Kidney (tissue), 14 donors: ENCODE results near the gene PSMB11. TPM values are rescaled to one million over a fixed set of nuclear protein-coding genes. Genes with fewer than 3 reads are reported as not detected.

Experiments used
- DNase-seq, 5 donors: peaks; one replicate each; pipeline ENCODE4 v3.0.0-alpha.2; 2013 to 2020
- FAIRE-seq: peaks from 2 replicates; lab custom pipeline; 2012; peaks lifted over from hg19 to GRCh38; lab: Jason Lieb, UNC
- H3K27ac ChIP-seq, 2 donors: one replicate each; pipeline ENCODE4 v1.7.0; 2013; ENCODE audit warnings: low read depth in 2 of 2, low read length in 2 of 2, inconsistent platforms in 1 of 2
- H3K27me3 ChIP-seq: one replicate; pipeline ENCODE4 v1.7.1; 2013; ENCODE audit warnings: low read length, inconsistent platforms; ENCODE audit not compliant: control insufficient read depth, insufficient read depth
- H3K36me3 ChIP-seq, 3 donors: one replicate each; pipeline versions ENCODE4 v1.7.0 to v1.7.1; 2013; ENCODE audit warnings: low read length in 3 of 3, control low read depth in 1 of 3, inconsistent platforms in 1 of 3; ENCODE audit not compliant: insufficient read depth in 3 of 3, control insufficient read depth in 2 of 3
- H3K4me1 ChIP-seq, 3 donors: one replicate each; pipeline versions ENCODE4 v1.7.0 to v1.7.1; 2013; ENCODE audit warnings: low read length in 3 of 3, inconsistent platforms in 1 of 3, low read depth in 1 of 3; ENCODE audit not compliant: control insufficient read depth in 2 of 3, insufficient read depth in 2 of 3
- H3K4me3 ChIP-seq, 3 donors: one replicate each; pipeline versions ENCODE4 v1.7.0 to v1.8.1; 2013; ENCODE audit warnings: low read length in 3 of 3, control low read depth in 1 of 3, inconsistent platforms in 1 of 3
- H3K9ac ChIP-seq, 3 donors: one replicate each; pipeline versions ENCODE4 v1.7.0 to v1.7.1; 2013; ENCODE audit warnings: low read length in 3 of 3, control low read depth in 1 of 3, inconsistent platforms in 1 of 3
- H3K9me3 ChIP-seq, 3 donors: one replicate each; pipeline versions ENCODE4 v1.7.0 to v1.7.1; 2013; ENCODE audit warnings: low read length in 3 of 3, control low read depth in 1 of 3, inconsistent platforms in 1 of 3; ENCODE audit not compliant: control insufficient read depth in 2 of 3, insufficient read depth in 1 of 3
- CTCF ChIP-seq: IDR thresholded peaks from 3 replicates; pipeline ENCODE4 v1.5.1; 2012; ENCODE audit warnings: mild to moderate bottlenecking, moderate library complexity, borderline replicate concordance; ENCODE audit not compliant: insufficient read depth; ENCODE audit errors: extremely low read depth
- intact Hi-C: fragments of 100-400 bp; cut with DNase I; formaldehyde crosslinking; loops from one replicate; pipeline ENCODE4 v1.11.1; 2022
- polyA plus RNA-seq: library from polyadenylated mRNA; stranded (reverse); fragments of 350-450 nt; fragmentation: Illumina TruSeq; extraction: RNeasy Lipid Tissue Mini Kit (QIAGEN cat#74804); gene quantifications from one replicate; pipeline ENCODE4 v1.2.3, GENCODE V29; 2014; ENCODE audit warnings: low read depth, low replicate concordance; ENCODE audit not compliant: insufficient read depth
- total RNA-seq: library from RNA; stranded (reverse); fragmentation: NEBNext Ultra II Directional; extraction: Animal tissue kit (Norgen Biotek cat#: 25700); gene quantifications from one replicate; pipeline ENCODE4 v1.2.1, GENCODE V29; 2021
- donor health status: control.
- donor health status: control.
- donor health status: control.
- donor health status: control.
- donor health status: control.
- donor health status: DM: yes; HTN: yes; CAD: no.
- donor health status: Normal renal cell carcinoma (clear cell type).

The PSMB11 gene
- total and polyA plus RNA-seq, 2 donors from 2014 or later, result not detected

DNA sequence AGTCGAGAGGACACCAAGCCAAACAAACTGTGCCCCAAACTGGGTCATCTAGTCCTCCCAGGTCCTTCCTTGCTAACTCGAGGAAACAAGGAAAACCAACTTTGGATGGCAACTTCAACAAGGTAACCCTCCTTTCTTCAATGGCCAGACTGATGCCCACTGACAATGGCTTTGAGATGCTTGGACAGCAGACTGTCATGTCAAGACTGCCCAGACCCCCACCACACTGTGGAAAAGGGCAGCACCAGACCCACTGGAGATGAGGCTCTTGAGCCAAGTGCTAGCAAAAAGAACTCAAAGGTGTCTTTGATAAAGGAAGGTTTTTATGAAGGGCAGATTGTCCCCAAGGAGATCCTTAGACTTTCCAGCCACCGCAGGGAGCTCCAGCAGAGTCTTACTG, 24.4 kb downstream of the PSMB11 start:
- H3K27me3 ChIP-seq, result no peaks in the 10 kb centered on the region
- H3K27ac ChIP-seq, result no peak overlapping the region
- no peaks in the 10 kb centered on the region for H3K9me3 ChIP-seq
- FAIRE-seq (no peak), DNase-seq (no peak)
- H3K4me3 ChIP-seq, result no peak overlapping the region
- intact Hi-C loops, result no loop called here
- no peak overlapping the region for H3K9ac ChIP-seq
- peaks cover 32 to 57% (median 45%) of the 10 kb centered on the region in 3 donors for H3K36me3 ChIP-seq
- H3K4me1 ChIP-seq, result peaks cover 0 to 16% (median 11%) of the 10 kb centered on the region in 3 donors
- no peak for TF ChIP-seq CTCF

GRCh38 chr14:23066855-23067744, 25.1 kb downstream of the PSMB11 start:
- TF ChIP-seq CTCF, result no peak
- Histone ChIP-seq H3K36me3 (peaks cover 31 to 54% (median 42%) of the 10 kb centered on the region in 3 donors), H3K4me3 (no peak overlapping the region), H3K27ac (no peak overlapping the region), H3K4me1 (peaks cover 3 to 20% (median 16%) of the 10 kb centered on the region in 3 donors), H3K9me3 (no peaks in the 10 kb centered on the region), H3K27me3 (no peaks in the 10 kb centered on the region), H3K9ac (no peak overlapping the region)
- intact Hi-C loops, result no loop called here
- FAIRE-seq (no peak), DNase-seq (peak in 2 of 5 donors; percentile 53 to 66)

DNA sequence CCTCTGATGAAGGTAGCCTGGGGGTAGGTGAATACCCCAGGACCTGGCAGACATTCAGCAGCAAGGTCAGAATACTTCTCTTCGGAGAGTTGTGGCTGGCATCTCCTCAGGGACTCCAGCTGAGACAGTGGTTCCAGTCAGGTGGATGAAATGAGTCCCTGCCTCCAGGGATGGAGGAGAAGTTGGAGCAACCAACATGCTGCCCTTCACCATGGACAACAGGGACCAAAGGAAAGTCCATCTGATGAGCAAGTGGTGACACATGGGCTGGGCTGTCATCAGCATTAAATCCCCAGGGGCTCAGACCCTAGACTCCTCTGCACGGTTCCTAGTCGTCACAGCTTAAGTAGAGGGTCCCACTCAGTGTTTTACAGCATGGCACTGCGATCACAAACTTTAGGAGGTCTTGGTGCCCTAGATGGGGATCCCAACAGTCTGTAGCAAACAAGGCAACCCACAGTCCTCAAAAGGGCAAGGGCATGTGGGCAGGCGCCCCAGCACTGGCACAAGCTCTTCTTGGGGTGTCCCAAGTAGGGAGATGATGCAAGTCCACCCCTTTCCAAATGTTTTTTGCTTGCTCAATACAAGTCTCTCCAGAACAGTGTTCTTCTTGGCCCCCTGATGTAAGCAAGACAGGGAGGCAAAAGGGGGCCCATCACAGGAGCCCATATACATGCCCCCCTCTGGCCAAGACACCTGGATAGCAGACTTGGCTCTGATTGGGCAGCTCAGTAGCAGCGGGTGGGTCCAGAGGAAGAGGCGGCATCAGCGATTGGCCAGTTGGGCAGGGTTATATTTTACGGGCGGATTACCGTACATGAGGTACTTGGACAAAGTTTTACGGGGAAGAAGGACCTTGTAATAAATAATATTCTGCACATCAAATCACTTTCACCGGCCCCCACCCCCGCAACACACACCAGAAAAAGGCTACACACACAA, 26.1 kb downstream of the PSMB11 start:
- Histone ChIP-seq H3K36me3 (peaks cover 23 to 54% (median 39%) of the 10 kb centered on the region in 3 donors), H3K4me1 (peaks cover 3 to 24% (median 21%) of the 10 kb centered on the region in 3 donors), H3K4me3 (no peak overlapping the region), H3K27ac (no peak overlapping the region), H3K9ac (no peak overlapping the region), H3K9me3 (no peaks in the 10 kb centered on the region), H3K27me3 (no peaks in the 10 kb centered on the region)
- FAIRE-seq (no peak), DNase-seq (peak in 2 of 5 donors; percentile 34 to 52)
- intact Hi-C loops, result no loop called here
- TF ChIP-seq CTCF, result no peak
